SU-DHL-6 (cell line): ENCODE data around the gene CXCL14.

Experiments used
- EZH2phosphoT487 ChIP-seq: fragments of 200-600 bp; sonication (generic), shearing (Covaris generic); conservative IDR thresholded peaks from 2 replicates; pipeline ENCODE4 v1.6.1; 2018; ENCODE audit warnings: mild to moderate bottlenecking, antibody characterized with exemption, low read length, moderate library complexity, mixed read lengths
- TF ChIP-seq, protein P1 (sequence below): fragments of 200-600 bp; sonication (generic); IDR thresholded peaks from one replicate; pipeline ENCODE4 v1.5.1; 2017; ENCODE audit warnings: antibody characterized with exemption, mild to moderate bottlenecking, low read length, moderate library complexity; ENCODE audit not compliant: insufficient read depth, poor library complexity, severe bottlenecking

DNA sequence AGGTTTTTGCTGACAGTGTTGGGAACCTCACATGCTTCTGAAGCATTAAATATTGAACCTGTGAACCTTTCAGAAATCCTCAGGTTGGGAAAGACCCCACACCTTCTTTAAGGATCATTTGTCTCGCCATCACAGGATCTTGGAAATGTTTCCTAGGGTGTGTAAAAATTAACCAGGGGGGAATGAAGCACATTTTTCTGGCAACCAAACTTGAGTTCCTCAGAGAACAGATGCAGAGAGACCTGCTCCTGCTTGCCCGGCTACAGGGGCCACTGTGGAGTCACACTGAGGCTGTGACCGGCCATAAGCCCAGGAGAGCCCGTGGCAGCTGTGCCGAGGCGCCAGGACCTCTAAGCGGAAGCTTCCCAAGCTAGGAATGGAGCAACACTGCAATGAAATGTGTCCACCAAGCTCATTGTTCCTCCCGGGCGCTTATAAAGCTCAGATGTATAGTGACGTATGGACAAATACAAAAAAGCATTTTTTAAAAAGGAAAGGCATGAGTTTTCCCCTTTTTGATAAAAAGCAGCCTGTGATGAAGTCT, 7.7 kb downstream of the CXCL14 start:
- TF ChIP-seq, protein P1, sequence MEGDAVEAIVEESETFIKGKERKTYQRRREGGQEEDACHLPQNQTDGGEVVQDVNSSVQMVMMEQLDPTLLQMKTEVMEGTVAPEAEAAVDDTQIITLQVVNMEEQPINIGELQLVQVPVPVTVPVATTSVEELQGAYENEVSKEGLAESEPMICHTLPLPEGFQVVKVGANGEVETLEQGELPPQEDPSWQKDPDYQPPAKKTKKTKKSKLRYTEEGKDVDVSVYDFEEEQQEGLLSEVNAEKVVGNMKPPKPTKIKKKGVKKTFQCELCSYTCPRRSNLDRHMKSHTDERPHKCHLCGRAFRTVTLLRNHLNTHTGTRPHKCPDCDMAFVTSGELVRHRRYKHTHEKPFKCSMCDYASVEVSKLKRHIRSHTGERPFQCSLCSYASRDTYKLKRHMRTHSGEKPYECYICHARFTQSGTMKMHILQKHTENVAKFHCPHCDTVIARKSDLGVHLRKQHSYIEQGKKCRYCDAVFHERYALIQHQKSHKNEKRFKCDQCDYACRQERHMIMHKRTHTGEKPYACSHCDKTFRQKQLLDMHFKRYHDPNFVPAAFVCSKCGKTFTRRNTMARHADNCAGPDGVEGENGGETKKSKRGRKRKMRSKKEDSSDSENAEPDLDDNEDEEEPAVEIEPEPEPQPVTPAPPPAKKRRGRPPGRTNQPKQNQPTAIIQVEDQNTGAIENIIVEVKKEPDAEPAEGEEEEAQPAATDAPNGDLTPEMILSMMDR = no peak
- no peak for TF ChIP-seq EZH2phosphoT487
